HepG2 (cell line): ENCODE data around the gene KRTAP10-2. TPM values are rescaled to one million over a fixed set of nuclear protein-coding genes. Genes with fewer than 3 reads are reported as not detected.
A peak's percentile ranks its signal among the peaks of the same experiment; 100 is the strongest.

Experiments
- AKAP8 ChIP-seq: sonication (generic); formaldehyde crosslinking; IDR thresholded peaks from 2 replicates; pipeline ENCODE4 v1.5.1; 2020; ENCODE audit warnings: mild to moderate bottlenecking, missing genetic modification reagents
- CBFB ChIP-seq: sonication (generic); formaldehyde crosslinking; IDR thresholded peaks from 2 replicates; pipeline ENCODE4 v1.4.0; 2020; ENCODE audit warnings: missing genetic modification reagents
- EEA1 ChIP-seq: sonication (generic); formaldehyde crosslinking; IDR thresholded peaks from 2 replicates; pipeline ENCODE4 v1.5.1; 2020; ENCODE audit warnings: mild to moderate bottlenecking, missing genetic modification reagents, borderline replicate concordance
- ELF4 ChIP-seq: sonication (generic); formaldehyde crosslinking; IDR thresholded peaks from 2 replicates; pipeline ENCODE4 v1.5.0; 2020; ENCODE audit warnings: missing genetic modification reagents, mild to moderate bottlenecking, moderate library complexity, borderline replicate concordance
- EP300 ChIP-seq, 3 experiments: sonication (generic) in 1 of 3; formaldehyde crosslinking in 1 of 3; IDR thresholded peaks; 2 replicates each; pipeline versions ENCODE4 v1.5.1 to v1.6.1; 2011 to 2020; ENCODE audit warnings: low read depth in 2 of 3, low read length in 2 of 3, borderline replicate concordance in 1 of 3, improper control_type of control experiment in 1 of 3, mild to moderate bottlenecking in 1 of 3, missing genetic modification reagents in 1 of 3, moderate library complexity in 1 of 3
- HNRNPUL1 ChIP-seq: fragments of 200-400 bp; formaldehyde crosslinking; IDR thresholded peaks from 2 replicates; pipeline ENCODE4 v1.6.1; 2017; ENCODE audit warnings: low read depth, mild to moderate bottlenecking, low read length, moderate library complexity
- MIER3 ChIP-seq: IDR thresholded peaks from 2 replicates; pipeline ENCODE4 v1.6.1; 2016; ENCODE audit warnings: missing compliant biosample characterization, borderline replicate concordance
- POLR2A ChIP-seq, 2 experiments: IDR thresholded peaks; 2 replicates each; pipeline ENCODE4 v1.6.1; 2011; ENCODE audit warnings: low read depth in 2 of 2, low read length in 2 of 2, mild to moderate bottlenecking in 1 of 2, moderate library complexity in 1 of 2; ENCODE audit not compliant: insufficient read depth in 1 of 2
- ZMYM3 ChIP-seq: sonication (generic); formaldehyde crosslinking; IDR thresholded peaks from 2 replicates; pipeline ENCODE4 v1.5.1; 2020; ENCODE audit warnings: mild to moderate bottlenecking, missing genetic modification reagents
- ZNF430 ChIP-seq: sonication (generic); formaldehyde crosslinking; IDR thresholded peaks from 2 replicates; pipeline ENCODE4 v1.9.0; 2021; ENCODE audit warnings: mild to moderate bottlenecking, missing genetic modification reagents
- ZNF569 ChIP-seq: sonication (generic); formaldehyde crosslinking; IDR thresholded peaks from 2 replicates; pipeline ENCODE4 v1.5.0; 2020; ENCODE audit warnings: mild to moderate bottlenecking, missing genetic modification reagents, moderate library complexity, borderline replicate concordance
- ZNF576 ChIP-seq: sonication (generic); formaldehyde crosslinking; IDR thresholded peaks from 2 replicates; pipeline ENCODE4 v1.4.0; 2020; ENCODE audit warnings: mild to moderate bottlenecking, missing genetic modification reagents
- polyA plus RNA-seq, 8 experiments: library from polyadenylated mRNA; depleted of rRNA in 3 of 8; stranded (reverse) in 7 of 8; unstranded in 1 of 8; fragments of >200 nt; fragmentation: Illumina TruSeq in 4 of 8; extraction: Trizol in 4 of 8; gene quantifications; 2 replicates each; pipeline versions ENCODE4 v1.2.1 to v1.2.3, GENCODE V29; 2011 to 2016; ENCODE audit warnings: low read depth in 4 of 8, missing spikeins in 1 of 8, mixed read lengths in 1 of 8; ENCODE audit not compliant: insufficient read depth in 1 of 8
- total RNA-seq, 5 experiments: library from RNA; depleted of rRNA; stranded (reverse); fragments of >200 nt; fragmentation: Illumina TruSeq; extraction: Trizol; gene quantifications; 2 replicates each; pipeline ENCODE4 v1.2.3, GENCODE V29; 2016; ENCODE audit warnings: low read depth in 1 of 5
- TF ChIP-seq, protein P1 (sequence below): sonication (generic); formaldehyde crosslinking; IDR thresholded peaks from 2 replicates; pipeline ENCODE4 v1.4.0; 2020; ENCODE audit warnings: missing genetic modification reagents, borderline replicate concordance
- TF ChIP-seq, protein P2 (sequence below): sonication (generic); formaldehyde crosslinking; IDR thresholded peaks from 2 replicates; pipeline ENCODE4 v1.4.0; 2020; ENCODE audit warnings: missing genetic modification reagents, borderline replicate concordance
- TF ChIP-seq, protein P3 (sequence below): sonication (generic); formaldehyde crosslinking; IDR thresholded peaks from 2 replicates; pipeline ENCODE4 v1.8.0; 2022; ENCODE audit warnings: missing genetic modification reagents, mild to moderate bottlenecking, inconsistent platforms, borderline replicate concordance
- TF ChIP-seq, protein P4 (sequence below): sonication (generic); formaldehyde crosslinking; IDR thresholded peaks from 2 replicates; pipeline ENCODE4 v1.5.1; 2020; ENCODE audit warnings: missing genetic modification reagents, mild to moderate bottlenecking, borderline replicate concordance
- TF ChIP-seq, protein P5 (sequence below): IDR thresholded peaks from 2 replicates; pipeline ENCODE4 v1.6.1; 2016; ENCODE audit warnings: control low read depth

The KRTAP10-2 gene
- total and polyA plus RNA-seq, 2 of the 13 experiments (the other 11 are each of a cell fraction or from before 2014, with no cell fraction given), result not detected

- TF ChIP-seq, protein P1, sequence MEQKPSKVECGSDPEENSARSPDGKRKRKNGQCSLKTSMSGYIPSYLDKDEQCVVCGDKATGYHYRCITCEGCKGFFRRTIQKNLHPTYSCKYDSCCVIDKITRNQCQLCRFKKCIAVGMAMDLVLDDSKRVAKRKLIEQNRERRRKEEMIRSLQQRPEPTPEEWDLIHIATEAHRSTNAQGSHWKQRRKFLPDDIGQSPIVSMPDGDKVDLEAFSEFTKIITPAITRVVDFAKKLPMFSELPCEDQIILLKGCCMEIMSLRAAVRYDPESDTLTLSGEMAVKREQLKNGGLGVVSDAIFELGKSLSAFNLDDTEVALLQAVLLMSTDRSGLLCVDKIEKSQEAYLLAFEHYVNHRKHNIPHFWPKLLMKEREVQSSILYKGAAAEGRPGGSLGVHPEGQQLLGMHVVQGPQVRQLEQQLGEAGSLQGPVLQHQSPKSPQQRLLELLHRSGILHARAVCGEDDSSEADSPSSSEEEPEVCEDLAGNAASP (CRISPR knock-in tag), result no peak
- TF ChIP-seq ZNF430 (CRISPR knock-in tag) (no peak; the same call in none of the 2 replicates), HNRNPUL1 (no peak), ZMYM3 (CRISPR knock-in tag) (no peak), ELF4 (CRISPR knock-in tag) (0 out of 2 replicates have a peak, but pooled peaks have one; percentile 37), MIER3 (CRISPR knock-in tag) (peak; percentile 49; the same call in 1 of the 2 replicates), ZNF569 (CRISPR knock-in tag) (no peak), EP300 (IDR thresholded peaks at IDR 0.05; ENCODE audit: low read depth in 2 of 2, low read length in 2 of 2) (peak in 1 of 2 experiments; percentile 69; a peak in 3 of 4 replicates), EP300 (CRISPR knock-in tag; IDR thresholded peaks at IDR 0.05; ENCODE audit: borderline replicate concordance) (peak; percentile 28; the same call in 1 of the 2 replicates), POLR2A (IDR thresholded peaks at IDR 0.05; ENCODE audit: insufficient read depth in 1 of 2, low read depth in 2 of 2, low read length in 2 of 2) (peak in 1 of 2 experiments; percentile 83; a peak in 2 of 4 replicates), AKAP8 (no peak), EEA1 (CRISPR knock-in tag) (no peak), ZNF576 (CRISPR knock-in tag) (no peak), CBFB (CRISPR knock-in tag) (peak; percentile 20; the same call in 1 of the 2 replicates)
- TF ChIP-seq, protein P2, sequence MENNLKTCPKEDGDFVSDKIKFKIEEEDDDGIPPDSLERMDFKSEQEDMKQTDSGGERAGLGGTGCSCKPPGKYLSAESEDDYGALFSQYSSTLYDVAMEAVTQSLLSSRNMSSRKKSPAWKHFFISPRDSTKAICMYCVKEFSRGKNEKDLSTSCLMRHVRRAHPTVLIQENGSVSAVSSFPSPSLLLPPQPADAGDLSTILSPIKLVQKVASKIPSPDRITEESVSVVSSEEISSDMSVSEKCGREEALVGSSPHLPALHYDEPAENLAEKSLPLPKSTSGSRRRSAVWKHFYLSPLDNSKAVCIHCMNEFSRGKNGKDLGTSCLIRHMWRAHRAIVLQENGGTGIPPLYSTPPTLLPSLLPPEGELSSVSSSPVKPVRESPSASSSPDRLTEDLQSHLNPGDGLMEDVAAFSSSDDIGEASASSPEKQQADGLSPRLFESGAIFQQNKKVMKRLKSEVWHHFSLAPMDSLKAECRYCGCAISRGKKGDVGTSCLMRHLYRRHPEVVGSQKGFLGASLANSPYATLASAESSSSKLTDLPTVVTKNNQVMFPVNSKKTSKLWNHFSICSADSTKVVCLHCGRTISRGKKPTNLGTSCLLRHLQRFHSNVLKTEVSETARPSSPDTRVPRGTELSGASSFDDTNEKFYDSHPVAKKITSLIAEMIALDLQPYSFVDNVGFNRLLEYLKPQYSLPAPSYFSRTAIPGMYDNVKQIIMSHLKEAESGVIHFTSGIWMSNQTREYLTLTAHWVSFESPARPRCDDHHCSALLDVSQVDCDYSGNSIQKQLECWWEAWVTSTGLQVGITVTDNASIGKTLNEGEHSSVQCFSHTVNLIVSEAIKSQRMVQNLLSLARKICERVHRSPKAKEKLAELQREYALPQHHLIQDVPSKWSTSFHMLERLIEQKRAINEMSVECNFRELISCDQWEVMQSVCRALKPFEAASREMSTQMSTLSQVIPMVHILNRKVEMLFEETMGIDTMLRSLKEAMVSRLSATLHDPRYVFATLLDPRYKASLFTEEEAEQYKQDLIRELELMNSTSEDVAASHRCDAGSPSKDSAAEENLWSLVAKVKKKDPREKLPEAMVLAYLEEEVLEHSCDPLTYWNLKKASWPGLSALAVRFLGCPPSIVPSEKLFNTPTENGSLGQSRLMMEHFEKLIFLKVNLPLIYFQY (CRISPR knock-in tag), result no peak; the same call in 1 of the 2 replicates
- TF ChIP-seq, protein P3, sequence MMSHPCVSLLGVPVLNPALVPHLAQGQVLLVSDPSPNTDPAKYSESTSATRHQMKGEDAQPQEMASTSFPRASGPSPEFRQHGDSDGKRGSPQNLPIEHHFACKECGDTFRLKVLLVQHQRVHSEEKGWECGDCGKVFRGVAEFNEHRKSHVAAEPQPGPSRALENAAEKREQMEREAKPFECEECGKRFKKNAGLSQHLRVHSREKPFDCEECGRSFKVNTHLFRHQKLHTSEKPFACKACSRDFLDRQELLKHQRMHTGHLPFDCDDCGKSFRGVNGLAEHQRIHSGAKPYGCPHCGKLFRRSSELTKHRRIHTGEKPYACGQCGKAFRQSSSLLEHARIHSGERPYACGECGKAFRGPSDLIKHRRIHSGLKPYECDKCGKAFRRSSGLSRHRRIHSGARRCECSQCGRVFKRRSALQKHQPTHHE, result 0 out of 2 replicates have a peak, but pooled peaks have one; percentile 38
- TF ChIP-seq, protein P4, sequence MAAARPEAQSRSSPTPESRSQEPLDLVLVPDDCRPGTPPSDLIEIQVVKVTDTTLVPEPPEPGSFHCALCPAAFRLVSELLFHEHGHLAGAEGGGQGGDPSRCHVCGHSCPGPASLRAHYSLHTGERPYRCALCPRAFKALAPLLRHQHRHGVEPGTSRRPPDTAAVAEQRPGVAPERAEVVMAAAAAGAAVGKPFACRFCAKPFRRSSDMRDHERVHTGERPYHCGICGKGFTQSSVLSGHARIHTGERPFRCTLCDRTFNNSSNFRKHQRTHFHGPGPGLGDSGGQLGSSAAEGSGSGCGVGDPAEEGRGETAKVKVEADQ (CRISPR knock-in tag), result no peak
- TF ChIP-seq, protein P5, sequence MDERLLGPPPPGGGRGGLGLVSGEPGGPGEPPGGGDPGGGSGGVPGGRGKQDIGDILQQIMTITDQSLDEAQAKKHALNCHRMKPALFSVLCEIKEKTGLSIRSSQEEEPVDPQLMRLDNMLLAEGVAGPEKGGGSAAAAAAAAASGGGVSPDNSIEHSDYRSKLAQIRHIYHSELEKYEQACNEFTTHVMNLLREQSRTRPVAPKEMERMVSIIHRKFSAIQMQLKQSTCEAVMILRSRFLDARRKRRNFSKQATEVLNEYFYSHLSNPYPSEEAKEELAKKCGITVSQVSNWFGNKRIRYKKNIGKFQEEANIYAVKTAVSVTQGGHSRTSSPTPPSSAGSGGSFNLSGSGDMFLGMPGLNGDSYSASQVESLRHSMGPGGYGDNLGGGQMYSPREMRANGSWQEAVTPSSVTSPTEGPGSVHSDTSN, result peak; percentile 64; the same call in 1 of the 2 replicates
These were observed 45.5 kb downstream of the KRTAP10-2 start (continued) for GRCh38 chr21:44505673-44506278.
